GM19455 (cell line): ENCODE results near the gene ASB4.

Experiments used
- ATAC-seq: cut with Tn5 transposase; IDR thresholded peaks from one replicate; pipeline ENCODE4 v1.9.1; 2021; ENCODE audit not compliant: unreplicated experiment

ASB4 gene

DNA sequence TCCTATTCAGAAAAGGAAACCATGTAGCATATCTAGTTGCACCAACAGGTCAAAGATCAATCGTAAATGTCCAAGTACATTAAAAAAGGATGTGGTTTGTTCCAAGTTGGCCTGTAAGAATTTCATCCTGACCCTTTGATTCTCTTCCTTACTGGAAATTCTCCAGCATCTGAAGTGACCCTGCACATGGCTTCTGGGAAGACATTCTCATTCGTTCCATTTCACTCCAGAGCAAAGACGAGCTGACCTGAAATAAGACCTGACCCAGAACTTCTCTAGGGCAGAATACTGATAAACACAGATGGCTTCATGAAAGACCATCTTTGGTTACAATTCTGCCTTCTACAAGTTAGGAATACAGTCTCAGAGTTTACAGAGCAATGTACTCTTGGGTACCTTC is 39.8 kb downstream of the ASB4 start:
- no peak for ATAC-seq

DNA sequence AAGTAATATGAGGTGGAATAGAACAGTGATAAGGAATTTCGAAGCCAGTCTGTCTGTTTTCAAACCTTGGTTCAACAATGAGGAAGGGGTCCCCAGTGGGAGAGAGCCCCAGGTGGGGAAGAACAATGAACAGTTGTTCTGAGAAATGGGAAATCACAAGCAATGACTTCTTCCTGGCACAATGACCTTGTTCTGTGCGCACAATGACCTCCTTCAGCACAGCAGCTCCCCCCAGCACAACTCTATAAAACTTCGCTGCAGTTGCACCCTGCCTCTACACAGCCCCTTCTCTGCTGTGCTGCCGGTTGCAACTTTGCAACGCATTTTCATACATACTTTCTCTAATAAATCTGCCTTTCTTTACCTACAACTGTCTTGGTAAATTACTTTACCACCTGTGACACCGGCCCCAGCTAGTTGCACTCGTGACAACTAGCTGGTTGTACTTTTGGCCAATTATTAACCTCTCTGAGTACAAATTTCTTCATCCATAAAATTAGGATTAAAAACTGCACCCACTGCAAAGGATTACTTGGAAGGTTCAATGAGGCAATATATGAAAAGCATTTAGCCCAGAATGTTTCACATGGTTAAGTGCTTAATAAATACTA is 40.5 kb downstream of the ASB4 start:
- no peak for ATAC-seq

DNA sequence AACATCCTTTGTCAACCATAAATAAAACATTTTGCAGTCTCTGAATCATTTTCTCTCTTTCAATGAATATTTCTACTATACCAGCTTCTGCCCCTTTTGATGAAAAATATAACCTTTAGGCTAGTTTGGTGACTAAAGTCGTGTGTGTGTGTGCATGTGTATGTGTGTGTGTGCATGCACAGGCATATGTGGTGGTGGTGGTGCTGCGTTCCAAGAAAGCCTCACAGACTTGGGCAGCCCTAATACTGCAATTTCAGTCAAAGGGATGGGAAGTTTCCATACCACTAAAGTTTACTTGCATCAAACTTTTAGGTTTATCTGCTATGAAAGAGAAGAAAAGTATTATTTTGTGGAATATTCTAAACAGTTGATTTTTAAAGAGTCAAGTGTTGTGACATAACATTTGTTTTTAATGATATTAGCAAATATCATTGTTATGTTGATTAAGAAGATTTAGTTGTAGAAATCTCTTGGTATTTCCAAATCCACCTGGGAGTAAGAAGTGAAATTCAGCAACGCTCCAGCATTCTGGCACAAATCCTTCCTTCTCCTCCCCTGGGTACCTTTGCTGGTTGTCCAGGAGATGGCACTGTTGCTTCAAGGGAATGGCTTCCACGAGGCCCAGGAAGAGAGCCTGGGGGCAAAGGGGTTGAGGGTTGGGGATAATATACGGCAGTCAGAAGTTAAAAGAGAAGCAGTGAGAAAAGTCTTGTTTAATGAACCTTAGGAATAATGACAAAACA is 41.5 kb downstream of the ASB4 start:
- ATAC-seq = no peak

DNA sequence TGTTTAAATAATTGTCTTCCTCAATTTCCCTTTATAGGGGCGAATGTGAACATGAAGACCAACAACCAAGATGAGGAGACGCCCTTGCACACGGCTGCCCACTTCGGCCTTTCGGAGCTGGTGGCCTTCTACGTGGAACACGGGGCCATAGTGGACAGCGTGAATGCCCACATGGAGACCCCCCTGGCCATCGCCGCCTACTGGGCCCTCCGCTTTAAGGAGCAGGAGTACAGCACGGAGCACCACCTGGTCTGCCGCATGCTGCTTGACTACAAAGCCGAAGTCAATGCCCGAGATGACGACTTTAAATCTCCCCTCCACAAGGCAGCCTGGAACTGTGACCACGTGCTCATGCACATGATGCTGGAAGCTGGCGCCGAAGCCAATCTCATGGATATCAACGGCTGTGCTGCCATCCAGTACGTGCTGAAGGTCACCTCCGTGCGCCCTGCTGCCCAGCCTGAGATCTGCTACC is 42.1 kb downstream of the ASB4 start:
- ATAC-seq = no peak

DNA sequence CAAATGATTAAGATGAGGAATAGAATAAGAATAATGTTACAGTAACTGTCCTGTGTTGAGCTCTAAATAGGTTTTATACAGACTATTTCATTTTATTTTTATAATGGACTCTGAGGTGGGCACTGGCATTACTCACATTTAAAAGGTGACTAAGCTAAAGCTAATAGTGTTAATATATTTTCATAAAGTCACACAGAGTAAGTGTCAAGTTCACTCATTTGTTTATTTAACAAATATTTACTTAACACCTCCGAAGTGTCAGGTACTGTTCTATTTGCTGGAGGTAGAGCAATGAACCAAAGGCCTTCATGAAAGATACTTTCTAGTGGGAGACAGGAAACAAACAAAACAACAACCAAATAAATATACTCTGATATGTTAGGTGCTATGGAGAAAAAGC is 44.0 kb downstream of the ASB4 start:
- no peak for ATAC-seq

DNA sequence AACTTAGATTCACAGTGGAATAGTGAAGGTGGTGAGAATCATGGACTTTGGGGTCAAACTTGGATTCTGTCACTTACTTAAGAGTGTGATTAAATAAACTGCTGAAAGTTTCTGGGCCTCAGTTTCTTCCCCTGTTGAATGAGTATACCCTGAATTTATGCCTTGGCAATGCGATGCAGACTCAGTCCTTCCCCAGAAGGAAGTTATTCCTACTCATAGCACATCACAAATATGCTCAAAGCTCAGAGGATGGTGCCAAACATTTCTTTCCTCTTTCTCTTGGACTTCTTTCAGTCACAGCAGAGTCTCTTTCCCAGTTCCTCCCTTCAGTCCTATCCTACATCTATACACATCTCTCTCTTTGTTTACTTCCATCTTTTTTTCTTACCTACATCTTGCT is 45.1 kb downstream of the ASB4 start:
- no peak for ATAC-seq

DNA sequence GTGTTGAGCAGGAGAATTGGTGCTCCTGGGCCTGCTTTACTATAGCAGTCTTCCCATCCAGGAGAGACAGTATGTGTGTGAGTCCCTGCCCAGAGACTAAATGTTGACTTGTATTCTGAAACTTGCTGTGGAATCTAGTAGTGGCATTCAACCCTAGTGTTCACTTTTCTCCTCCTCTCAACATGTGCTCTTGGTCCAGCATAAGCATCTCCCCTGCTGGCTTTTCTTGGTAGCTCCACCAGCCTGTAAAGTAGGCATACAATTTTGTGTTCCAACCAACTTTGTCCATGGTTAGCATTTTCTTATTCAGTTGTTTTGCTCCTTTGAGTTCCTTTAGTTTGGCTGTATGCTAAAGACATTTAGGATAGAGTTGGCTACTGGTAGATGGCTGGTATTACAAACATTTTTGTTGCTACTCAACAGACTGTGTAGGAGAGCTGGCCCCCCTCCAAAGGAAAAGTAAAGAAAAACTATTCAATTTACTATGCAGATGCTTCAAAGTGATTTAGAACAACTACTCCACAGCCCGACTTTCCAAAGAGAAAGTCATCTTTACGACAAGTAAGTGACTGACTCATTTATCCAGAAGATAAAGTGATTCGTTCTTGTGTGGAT is 46.0 kb downstream of the ASB4 start:
- no peak for ATAC-seq

DNA sequence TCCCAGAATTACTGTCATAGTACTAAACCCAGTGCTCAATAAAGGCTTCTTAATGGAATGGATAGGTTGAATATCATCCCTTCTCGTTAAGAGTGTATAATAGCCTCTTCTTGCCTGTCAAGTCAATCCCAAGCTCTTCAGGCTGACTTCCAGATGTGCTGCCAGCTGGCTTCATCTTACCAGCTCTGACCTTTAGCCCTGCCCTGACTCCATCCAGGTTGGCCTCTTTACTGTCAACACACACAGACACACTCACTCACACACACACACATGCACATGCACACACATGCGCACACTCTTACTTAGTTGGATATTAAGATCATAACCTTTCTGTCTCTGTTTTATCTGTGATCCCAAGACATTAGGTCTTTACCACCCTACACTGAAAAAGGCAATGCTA is 49.1 kb downstream of the ASB4 start:
- no peak for ATAC-seq

DNA sequence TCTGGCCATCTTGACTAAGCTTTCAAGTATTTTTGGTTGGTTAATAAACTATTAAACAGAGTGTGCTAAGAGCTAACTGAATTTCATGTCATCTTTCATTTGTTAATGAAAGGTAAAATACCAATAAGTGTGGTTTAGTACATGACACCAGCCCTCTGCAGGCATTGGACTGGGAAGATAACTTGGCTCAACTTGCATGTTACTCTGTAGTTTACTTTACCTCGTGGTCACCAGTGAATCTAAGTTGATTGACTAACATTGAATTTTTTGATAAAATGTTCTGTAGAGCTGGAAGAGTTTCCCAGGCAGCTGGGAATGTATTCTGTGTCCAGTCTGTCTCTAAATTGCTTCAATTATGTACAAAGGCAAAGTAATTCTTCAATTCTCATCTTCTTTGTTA is 49.9 kb downstream of the ASB4 start:
- ATAC-seq = no peak

DNA sequence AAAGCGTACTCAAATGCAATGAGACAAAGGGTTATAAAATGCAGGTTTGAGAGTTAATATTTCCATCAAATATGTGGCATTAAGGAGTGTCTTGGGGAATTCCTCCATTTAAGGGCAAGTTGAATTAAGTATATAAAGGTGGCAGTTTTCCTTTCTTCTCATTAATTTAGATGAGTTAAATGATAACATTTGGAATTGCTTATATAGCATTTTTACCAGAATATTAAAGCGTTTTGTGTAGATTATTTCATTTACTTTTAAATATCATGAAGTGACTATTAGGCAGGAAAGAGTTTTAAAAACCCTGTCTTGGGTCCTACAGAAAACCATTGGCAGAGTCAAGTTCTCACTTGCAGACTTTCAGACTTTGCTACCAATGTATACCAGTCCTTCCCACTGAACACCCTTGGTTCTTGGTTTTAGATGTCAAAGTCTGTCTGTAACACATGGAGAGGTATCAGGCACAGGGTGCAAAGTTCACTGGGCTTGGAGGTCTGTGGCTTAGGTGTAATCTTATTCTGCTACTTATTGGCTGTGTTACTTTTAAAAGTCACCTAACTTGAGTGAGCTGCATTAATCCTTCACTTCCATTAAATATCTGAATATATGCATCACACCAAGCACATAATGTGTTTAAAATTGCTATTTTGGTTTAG is 51.0 kb downstream of the ASB4 start:
- no peak for ATAC-seq

DNA sequence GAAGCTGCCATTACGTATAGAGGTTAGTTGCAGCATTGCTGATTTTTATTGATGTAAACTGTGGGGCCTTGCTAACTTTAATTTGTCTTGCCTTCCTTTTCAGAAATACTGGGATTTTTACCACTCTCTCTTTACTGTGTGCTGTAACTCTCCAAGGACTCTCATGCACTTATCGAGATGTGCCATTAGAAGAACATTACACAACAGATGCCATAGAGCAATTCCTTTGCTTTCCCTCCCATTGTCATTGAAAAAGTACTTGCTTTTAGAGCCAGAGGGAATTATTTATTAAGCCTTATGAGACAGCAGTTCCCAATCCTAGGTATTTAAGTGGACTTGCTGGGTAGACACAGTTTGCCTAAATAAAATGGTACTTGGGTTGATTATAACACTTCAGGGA is 51.7 kb downstream of the ASB4 start:
- no peak for ATAC-seq

DNA sequence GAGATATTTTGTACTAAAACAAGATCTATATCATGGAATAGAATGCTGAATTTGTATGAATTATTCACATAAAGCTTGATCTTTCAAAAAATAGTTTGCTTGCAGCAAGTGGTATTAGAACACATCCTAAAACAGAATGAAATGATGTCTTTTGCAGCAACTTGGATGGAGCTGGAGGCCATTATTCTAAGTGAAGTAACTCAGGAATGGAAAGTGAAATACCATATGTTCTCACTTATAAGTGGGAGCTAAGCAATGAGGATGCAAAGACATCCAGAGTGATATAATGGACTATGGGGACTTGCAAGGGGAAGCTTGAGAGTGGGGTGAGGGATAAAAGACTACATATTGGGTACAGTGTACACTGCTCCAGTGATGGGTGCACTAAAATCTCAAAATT is 53.7 kb downstream of the ASB4 start:
- no peak for ATAC-seq

DNA sequence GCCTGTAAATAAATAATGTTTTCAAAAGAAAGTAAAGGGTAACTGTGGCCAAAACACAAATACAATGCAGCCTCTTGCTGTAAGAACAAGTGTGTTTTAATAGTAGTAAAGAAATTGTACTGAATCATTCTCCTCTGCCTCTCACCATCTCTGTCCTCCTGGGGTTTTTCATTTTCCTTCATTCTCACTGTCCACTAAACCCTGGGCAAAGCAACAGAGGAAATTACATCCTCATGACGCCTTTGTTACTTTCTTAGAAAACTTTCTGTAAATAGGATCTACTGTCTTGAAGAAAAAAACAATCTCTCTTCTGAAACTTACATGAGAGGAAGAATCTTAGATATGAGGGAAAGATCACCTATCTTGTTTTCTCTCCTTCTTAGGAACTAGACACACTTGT is 54.6 kb downstream of the ASB4 start:
- no peak for ATAC-seq

DNA sequence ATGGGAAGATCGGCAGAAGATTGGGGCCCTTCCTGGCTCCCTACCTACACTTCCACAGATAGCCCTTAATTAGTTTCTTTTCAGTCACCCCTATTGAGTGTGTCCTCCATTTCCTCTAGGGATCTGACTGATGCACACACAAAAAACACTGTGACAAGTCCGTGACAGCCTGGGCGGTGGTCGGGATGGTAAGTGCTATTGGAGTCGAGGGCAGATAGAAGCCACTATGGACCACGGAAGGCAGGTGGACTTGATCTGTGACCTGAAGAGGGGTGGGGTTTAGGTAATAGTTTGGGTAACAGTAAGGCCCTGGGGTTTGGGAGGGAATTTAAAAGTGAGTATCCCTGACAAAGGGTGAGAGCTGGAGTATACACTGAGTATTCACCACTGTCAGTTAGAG is 57.6 kb downstream of the ASB4 start:
- no peak for ATAC-seq

DNA sequence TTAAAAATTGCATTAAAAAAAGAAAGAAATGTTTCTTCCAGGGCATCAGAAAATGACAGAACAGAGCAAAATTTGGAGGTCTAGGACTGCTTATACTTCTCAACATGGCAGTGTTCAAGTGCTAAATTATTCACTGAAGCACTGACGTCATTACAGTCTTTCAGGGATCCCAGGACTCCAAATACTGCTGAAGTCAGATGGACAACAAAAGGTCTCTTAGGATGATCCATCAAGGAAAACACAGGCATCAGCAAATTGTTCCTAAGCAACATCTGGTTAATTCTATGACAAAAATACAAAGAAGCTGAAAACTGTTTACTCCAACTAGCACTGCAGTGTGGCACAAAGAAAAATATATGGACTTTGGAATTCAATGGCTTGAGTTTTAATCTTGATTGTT is 58.4 kb downstream of the ASB4 start:
- ATAC-seq = no peak

DNA sequence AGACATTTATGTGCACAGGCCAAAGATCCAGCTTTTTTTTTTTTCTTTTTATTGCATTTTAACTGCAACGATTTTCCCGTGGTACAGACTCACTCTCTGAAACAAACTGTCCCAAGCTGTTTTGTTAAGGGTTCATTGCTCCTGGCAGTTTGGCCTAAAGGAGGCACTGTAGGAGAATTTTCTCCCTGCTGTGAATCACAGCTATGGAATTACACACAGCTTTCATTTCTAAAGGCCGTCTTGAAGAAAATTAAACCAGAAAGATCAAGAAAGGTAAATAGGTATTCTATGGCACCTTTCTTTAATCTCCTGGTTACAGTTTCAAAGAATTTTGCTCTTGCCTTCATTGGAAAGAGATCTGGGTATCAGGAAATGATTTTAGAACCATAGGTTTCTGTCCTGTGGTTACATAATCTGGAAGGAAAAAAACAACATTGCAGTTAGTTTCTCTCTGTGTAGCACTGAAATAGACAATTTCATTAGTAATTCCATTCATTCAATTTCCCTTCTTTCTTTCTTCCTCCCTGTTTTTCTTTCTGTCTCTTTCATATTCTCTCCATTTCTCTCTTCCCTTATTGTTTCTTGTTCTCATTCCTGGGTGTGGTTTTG is 59.4 kb downstream of the ASB4 start:
- ATAC-seq = no peak

DNA sequence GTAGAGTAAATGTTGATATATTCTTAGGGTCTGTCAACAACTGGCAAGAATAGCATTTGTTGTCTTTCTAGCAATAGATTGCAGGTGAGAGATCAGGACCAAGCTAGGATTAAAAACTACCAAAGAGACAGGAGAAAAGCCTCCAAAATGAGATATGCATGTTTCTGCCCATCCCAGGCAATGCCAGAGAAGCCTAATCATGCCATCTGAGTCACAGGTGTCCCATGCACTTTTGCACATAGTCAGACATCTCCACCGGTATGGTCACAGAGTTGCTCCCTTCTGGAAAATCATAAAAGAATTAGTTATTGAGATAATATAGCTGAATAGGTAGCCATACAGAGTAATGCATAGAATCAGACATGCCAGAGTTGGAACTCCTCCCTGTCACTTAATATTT is 59.9 kb downstream of the ASB4 start:
- no peak for ATAC-seq

DNA sequence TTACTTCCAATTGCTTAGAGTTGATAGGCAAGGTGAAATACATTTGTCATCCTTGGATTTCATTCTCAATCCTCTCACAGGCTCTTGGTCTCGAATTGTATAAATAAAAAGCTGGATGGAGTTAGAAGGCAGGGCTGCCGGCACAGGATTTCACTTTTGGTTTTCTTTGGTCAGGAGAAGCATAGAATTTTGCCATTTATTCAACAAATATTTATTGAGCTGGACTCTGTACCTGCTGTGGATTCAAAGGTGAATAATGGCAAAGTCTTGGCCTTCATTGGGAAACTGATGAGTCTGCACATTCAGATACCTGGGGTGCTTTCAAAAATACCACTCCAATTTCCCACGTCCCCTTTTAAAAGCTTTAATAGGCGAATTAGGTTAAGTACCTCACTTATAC is 60.9 kb downstream of the ASB4 start:
- ATAC-seq = no peak

DNA sequence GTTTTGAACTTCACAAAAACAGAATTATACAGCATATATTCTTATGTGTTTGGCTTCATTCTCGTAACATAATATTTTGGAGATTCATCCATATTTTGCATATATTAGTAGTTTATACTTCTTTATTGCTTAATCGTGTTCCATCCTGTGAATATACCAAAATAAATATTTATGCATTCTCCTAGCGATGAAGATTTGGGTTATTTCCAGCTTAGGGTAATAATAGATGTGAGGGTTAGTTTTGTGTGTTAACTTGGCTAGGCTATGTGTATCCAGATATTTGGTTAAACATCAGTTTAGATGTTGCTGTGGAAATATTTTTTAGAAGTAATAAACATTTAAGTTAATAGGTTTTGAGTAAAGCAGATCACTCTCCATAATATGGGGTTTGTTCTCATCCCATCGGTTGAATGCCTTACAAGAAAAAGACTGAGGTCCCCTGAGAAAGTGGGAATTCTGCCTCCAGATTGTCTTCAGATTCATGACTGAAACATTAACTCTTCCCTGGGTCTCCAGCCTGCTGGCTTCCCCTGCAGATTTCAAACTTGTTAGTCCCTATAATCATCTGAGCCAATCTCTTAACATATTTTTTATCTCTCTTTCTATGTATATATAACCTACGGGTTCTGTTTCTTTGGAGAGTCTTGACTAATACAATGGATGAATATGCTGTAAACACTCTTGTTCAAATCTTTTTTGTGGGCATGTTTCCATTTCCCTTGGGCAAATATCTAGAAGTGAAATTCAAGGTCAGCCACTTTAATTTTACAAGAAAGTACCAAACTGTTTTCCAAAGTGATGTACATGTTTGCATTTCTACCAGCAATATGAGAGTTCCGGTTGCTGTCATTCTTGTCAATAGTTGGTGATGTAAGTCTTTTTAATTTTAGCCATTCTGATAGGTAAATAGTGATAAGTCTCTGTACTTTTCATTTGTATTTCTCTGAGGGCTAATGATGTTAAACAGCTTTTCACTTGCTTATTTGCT is 61.9 kb downstream of the ASB4 start:
- no peak for ATAC-seq

DNA sequence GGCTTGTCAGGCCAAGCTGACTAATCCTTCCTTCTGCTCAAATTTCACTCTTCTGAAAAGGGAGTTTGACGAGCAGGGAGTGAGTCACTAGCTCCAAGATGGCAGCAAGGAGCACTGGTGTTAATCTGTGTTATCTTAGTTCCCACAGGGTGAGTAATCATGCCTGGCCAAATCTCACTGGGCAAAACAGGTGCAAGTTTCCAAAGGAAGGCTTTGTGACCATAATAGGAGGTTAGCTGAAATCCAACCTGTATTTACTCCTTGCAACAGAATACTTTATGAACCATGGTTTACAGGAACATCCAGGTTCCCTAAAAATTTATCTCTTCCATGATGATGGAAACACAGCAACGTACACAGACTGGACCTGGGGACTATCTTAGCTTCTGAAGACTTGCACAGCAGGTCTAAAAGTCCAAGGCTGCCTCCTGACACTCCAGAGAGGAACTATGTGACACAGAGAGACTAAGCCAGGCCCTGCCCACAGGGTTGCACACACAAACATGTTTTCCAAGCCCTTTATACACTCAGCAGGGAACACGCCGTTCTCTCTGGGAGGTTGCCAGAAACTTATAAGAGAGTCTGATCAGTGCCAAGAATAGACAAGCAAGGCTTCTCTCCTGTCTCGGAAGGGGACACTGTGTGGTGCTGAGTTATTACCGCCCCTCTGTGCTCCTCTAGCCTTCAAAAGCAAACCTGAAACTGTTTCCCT is 64.2 kb downstream of the ASB4 start:
- ATAC-seq = no peak
